Nephron (organoid): Measurements from ENCODE around the gene MED13L.
A peak's percentile ranks its signal among the peaks of the same experiment; 100 is the strongest.
"Not testable (repeated sequence)": the region's sequence is repeated elsewhere in the genome, so short reads cannot be mapped to it uniquely, and the experiment has no call there.

Source experiments
- H3K27ac Mint-ChIP-seq, 3 experiments: 2 replicates each; pipeline ENCODE4 v1.8.0; 2020; ENCODE audit warnings: mixed read lengths in 3 of 3, mild to moderate bottlenecking in 2 of 3, moderate library complexity in 1 of 3
- H3K27me3 Mint-ChIP-seq: 2 replicates; pipeline ENCODE4 v1.8.0; 2021; ENCODE audit warnings: low read depth, mild to moderate bottlenecking, moderate library complexity, mixed read lengths
- H3K36me3 Mint-ChIP-seq: 2 replicates; pipeline ENCODE4 v1.8.0; 2020; ENCODE audit warnings: low read depth, mixed read lengths
- H3K4me1 Mint-ChIP-seq: 2 replicates; pipeline ENCODE4 v1.8.0; 2020; ENCODE audit warnings: mixed read lengths
- H3K4me3 Mint-ChIP-seq, 3 experiments: 2 replicates each; pipeline ENCODE4 v1.8.0; 2020; ENCODE audit warnings: mild to moderate bottlenecking in 3 of 3, mixed read lengths in 3 of 3, moderate library complexity in 2 of 3
- H3K9me3 Mint-ChIP-seq: 2 replicates; pipeline ENCODE4 v1.8.0; 2020; ENCODE audit warnings: mixed read lengths
- TF ChIP-seq, protein P1 (sequence below), 3 experiments: fragments of 200-600 bp; sonication (generic); IDR thresholded peaks; one replicate each; pipeline ENCODE4 v1.5.0; 2021; ENCODE audit warnings: antibody characterized with exemption in 3 of 3; ENCODE audit not compliant: unreplicated experiment in 3 of 3

MED13L gene

GRCh38 chr12:116241157-116241759 is 36.2 kb downstream of the MED13L start:
- TF ChIP-seq, protein P1, sequence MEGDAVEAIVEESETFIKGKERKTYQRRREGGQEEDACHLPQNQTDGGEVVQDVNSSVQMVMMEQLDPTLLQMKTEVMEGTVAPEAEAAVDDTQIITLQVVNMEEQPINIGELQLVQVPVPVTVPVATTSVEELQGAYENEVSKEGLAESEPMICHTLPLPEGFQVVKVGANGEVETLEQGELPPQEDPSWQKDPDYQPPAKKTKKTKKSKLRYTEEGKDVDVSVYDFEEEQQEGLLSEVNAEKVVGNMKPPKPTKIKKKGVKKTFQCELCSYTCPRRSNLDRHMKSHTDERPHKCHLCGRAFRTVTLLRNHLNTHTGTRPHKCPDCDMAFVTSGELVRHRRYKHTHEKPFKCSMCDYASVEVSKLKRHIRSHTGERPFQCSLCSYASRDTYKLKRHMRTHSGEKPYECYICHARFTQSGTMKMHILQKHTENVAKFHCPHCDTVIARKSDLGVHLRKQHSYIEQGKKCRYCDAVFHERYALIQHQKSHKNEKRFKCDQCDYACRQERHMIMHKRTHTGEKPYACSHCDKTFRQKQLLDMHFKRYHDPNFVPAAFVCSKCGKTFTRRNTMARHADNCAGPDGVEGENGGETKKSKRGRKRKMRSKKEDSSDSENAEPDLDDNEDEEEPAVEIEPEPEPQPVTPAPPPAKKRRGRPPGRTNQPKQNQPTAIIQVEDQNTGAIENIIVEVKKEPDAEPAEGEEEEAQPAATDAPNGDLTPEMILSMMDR (IDR thresholded peaks at IDR 0.05; ENCODE audit: unreplicated experiment in 3 of 3): no peak
- H3K4me1 Mint-ChIP-seq: peaks cover 57% of the 10 kb centered on the region
- no peaks in the 10 kb centered on the region for H3K27me3 Mint-ChIP-seq
- no peaks in the 10 kb centered on the region for H3K9me3 Mint-ChIP-seq
- H3K27ac Mint-ChIP-seq: peak overlapping the region in 1 of 3 experiments; percentile 39
- H3K4me3 Mint-ChIP-seq: no peak overlapping the region
- H3K36me3 Mint-ChIP-seq: peaks cover 4% of the 10 kb centered on the region

GRCh38 chr12:116238570-116239119 is 38.8 kb downstream of the MED13L start:
- not testable (repeated sequence) for H3K9me3 Mint-ChIP-seq, H3K4me3 Mint-ChIP-seq, H3K27ac Mint-ChIP-seq, H3K27me3 Mint-ChIP-seq, H3K36me3 Mint-ChIP-seq
- peaks cover 37% of the 10 kb centered on the region for H3K4me1 Mint-ChIP-seq

DNA sequence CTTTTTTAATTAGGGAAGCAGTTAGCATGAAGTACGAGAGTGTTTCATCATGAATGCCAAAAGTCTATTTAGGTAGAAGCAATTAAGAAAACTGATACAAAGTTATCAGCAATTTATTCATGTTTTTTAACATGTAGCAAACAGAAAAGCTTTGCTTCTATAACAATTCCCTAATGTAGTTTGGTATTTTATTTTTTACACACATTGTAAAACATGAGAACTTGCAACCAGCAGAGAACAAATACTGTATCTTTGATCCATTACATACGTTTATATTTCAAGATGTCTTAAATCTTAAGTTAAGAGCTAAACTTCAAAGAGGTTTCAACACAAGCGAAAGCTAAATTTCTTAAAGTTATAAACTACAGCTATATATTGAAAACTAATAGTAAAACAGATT is 39.3 kb downstream of the MED13L start:
- Mint-ChIP-seq H3K4me1 (peaks cover 32% of the 10 kb centered on the region), H3K27ac (peak overlapping the region in 1 of 3 experiments; percentile 52), H3K4me3 (no peak overlapping the region), H3K9me3 (no peaks in the 10 kb centered on the region), H3K36me3 (peaks cover 4% of the 10 kb centered on the region), H3K27me3 (no peaks in the 10 kb centered on the region)
- TF ChIP-seq, protein P1 (IDR thresholded peaks at IDR 0.05; ENCODE audit: unreplicated experiment in 3 of 3): no peak

- Mint-ChIP-seq H3K4me3 (no peak overlapping the region), H3K36me3 (peaks cover 4% of the 10 kb centered on the region), H3K27me3 (no peaks in the 10 kb centered on the region), H3K27ac (peak overlapping the region; percentile 21 to 85 (median 64)), H3K9me3 (no peaks in the 10 kb centered on the region), H3K4me1 (peaks cover 30% of the 10 kb centered on the region)
- TF ChIP-seq, protein P1 (IDR thresholded peaks at IDR 0.05; ENCODE audit: unreplicated experiment in 3 of 3): no peak
Measured at GRCh38 chr12:116236976-116237375, 40.5 kb downstream of the MED13L start.

GRCh38 chr12:116236148-116236731 is 41.3 kb downstream of the MED13L start:
- H3K4me1 Mint-ChIP-seq: peaks cover 32% of the 10 kb centered on the region
- H3K36me3 Mint-ChIP-seq: peaks cover 2% of the 10 kb centered on the region
- TF ChIP-seq, protein P1 (IDR thresholded peaks at IDR 0.05; ENCODE audit: unreplicated experiment in 3 of 3): peak; percentile 55 to 66 (median 58)
- no peaks in the 10 kb centered on the region for H3K27me3 Mint-ChIP-seq
- peak overlapping the region in 2 of 3 experiments; percentile 18 to 60 for H3K27ac Mint-ChIP-seq
- no peak overlapping the region for H3K4me3 Mint-ChIP-seq
- no peaks in the 10 kb centered on the region for H3K9me3 Mint-ChIP-seq

DNA sequence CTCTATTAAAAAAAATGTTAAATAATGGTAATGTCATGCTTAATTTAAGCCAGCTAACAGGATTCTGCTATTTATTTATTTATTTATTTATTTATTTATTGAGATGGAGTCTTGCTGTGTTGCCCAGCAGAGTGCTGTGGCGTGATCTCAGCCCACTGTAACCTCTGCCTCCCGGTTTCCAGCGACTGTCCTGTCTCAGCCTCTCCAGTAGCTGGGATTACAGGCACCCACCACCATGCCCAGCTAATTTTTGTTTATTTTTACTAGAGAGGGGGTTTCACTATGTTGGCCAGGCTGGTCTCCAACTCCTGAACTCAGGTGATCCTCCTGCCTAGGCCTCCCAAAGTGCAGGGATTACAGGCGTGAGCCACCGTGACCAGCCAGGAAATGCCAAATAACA is 43.3 kb downstream of the MED13L start:
- H3K9me3 Mint-ChIP-seq, H3K4me3 Mint-ChIP-seq, H3K27ac Mint-ChIP-seq, H3K36me3 Mint-ChIP-seq, H3K27me3 Mint-ChIP-seq: not testable (repeated sequence)
- peaks cover 32% of the 10 kb centered on the region for H3K4me1 Mint-ChIP-seq

DNA sequence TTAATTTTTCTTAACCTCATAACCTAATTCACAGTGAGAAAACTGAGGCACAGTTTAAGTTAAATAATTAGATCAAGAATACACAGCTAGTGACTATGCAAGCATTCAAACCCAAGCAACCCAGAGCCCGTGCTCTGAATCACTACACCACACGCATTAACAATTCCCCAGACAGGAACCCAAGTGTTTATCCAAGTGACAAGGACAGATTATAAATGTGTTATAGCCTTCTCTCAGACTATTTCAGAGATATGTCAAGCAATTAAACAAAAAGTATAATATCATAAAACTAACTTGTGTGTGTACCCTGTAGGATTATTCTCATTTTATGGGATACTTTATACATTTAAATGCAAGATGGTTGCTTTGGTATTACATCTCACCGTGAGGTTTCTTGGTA is 43.8 kb downstream of the MED13L start:
- Mint-ChIP-seq H3K4me1 (peaks cover 32% of the 10 kb centered on the region), H3K27me3 (no peaks in the 10 kb centered on the region), H3K27ac (no peak overlapping the region), H3K4me3 (no peak overlapping the region), H3K9me3 (no peaks in the 10 kb centered on the region), H3K36me3 (peaks cover 7% of the 10 kb centered on the region)
- TF ChIP-seq, protein P1 (IDR thresholded peaks at IDR 0.05; ENCODE audit: unreplicated experiment in 3 of 3): no peak
